Measurements from ENCODE around the gene ERCC1. TPM values are rescaled to one million over a fixed set of nuclear protein-coding genes. Genes with fewer than 3 reads are reported as not detected.

The ERCC1 gene
- polyA plus RNA-seq, 1 of the 3 experiments (the other 2 are of a cell fraction), result 95.3 TPM

DNA sequence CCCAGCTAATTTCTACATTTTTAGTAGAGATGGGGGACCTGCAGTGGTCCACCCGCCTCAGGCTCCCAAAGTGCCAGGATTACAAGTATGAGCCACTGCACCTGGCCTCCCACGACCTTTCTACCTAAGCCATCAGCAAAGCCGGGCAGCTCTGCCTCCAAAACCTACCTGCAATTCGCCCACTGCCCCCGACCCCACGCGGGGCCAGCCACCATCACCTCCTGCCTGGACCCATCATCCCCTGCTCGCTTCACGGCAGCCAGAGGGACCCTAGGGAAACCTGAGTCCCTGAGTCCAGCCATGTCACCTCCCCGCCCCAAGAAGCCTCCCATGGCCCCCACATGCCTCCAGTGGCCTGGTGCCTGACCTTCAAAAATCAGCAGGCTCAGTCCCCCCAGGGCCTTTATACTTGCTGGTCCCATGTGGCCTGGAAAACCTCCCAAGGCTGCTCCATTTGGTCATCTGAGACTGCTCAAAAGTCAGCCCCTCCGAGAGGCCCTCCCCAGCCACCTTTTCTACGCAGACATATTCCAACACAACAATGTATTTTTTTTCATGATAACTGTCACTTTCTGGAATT, 65.4 kb downstream of the ERCC1 start:
- Histone ChIP-seq H3K9ac (no peak overlapping the region), H3K9me3 (no peaks in the 10 kb centered on the region), H3K4me3 (ENCODE audit: low read depth in 2 of 2, low read length in 1 of 2) (no peak overlapping the region), H3K4me1 (ENCODE audit: control insufficient read depth in 1 of 2, insufficient read depth in 2 of 2, low read depth in 1 of 2, low read length in 1 of 2) (no peaks in the 10 kb centered on the region), H4K20me1 (ENCODE audit: insufficient read depth) (no peaks in the 10 kb centered on the region), H3K79me2 (ENCODE audit: insufficient read depth) (no peaks in the 10 kb centered on the region; the same call in 1 of the 2 replicates), H2AFZ (ENCODE audit: low read depth) (no peak overlapping the region), H3F3A (replicated peaks; ENCODE audit: insufficient read depth) (no peaks in the 10 kb centered on the region), H3K27ac (ENCODE audit: low read depth in 2 of 2, low read length in 1 of 2) (no peak overlapping the region), H3K9me2 (no peaks in the 10 kb centered on the region), H3K4me2 (no peak overlapping the region), H3K27me3 (ENCODE audit: insufficient read depth) (no peaks in the 10 kb centered on the region), H3K36me3 (replicated peaks in 1 of 2; ENCODE audit: control insufficient read depth in 1 of 2, insufficient read depth in 2 of 2, low read length in 1 of 2) (peaks cover 14 to 43% of the 10 kb centered on the region in 2 experiments)
- CTCF ChIA-PET, result interaction anchor here (0.6 to 1.3 kb wide), 2 partner anchors 20 to 658 kb away, joined by 3 to 4 read pairs; no protein-coding TSS in a partner anchor
- POLR2A ChIA-PET, result no interaction called here
- TF ChIP-seq NRF1 (IDR thresholded peaks at IDR 0.05; ENCODE audit: low read depth, low read length) (no peak), RXRA (IDR thresholded peaks at IDR 0.05; ENCODE audit: borderline replicate concordance, low read depth) (no peak), IRF3 (IDR thresholded peaks at IDR 0.05; ENCODE audit: low read depth, low read length) (no peak), MXI1 (IDR thresholded peaks at IDR 0.05; ENCODE audit: low read depth, low read length) (no peak), FOXJ3 (CRISPR knock-in tag; IDR thresholded peaks at IDR 0.05) (no peak), RFX5 (IDR thresholded peaks at IDR 0.05; ENCODE audit: low read length) (no peak), JUND (IDR thresholded peaks at IDR 0.05) (no peak), FOSL2 (IDR thresholded peaks at IDR 0.05; ENCODE audit: borderline replicate concordance, low read depth) (no peak), GATA2 (CRISPR knock-in tag; IDR thresholded peaks at IDR 0.05) (no peak), SIN3A (IDR thresholded peaks at IDR 0.05; ENCODE audit: borderline replicate concordance, low read depth, low read length) (no peak), TEAD4 (IDR thresholded peaks at IDR 0.05; ENCODE audit: borderline replicate concordance, insufficient read depth) (no peak), USF2 (IDR thresholded peaks at IDR 0.05; ENCODE audit: borderline replicate concordance, low read depth, low read length) (no peak), TCF12 (IDR thresholded peaks at IDR 0.05) (no peak), YY1 (IDR thresholded peaks at IDR 0.05; ENCODE audit: low read depth) (no peak), ELF1 (IDR thresholded peaks at IDR 0.05) (no peak), RAD21 (IDR thresholded peaks at IDR 0.05; ENCODE audit: low read length) (no peak), RCOR1 (IDR thresholded peaks at IDR 0.05; ENCODE audit: low read length) (no peak)
- TF ChIP-seq, protein P1, sequence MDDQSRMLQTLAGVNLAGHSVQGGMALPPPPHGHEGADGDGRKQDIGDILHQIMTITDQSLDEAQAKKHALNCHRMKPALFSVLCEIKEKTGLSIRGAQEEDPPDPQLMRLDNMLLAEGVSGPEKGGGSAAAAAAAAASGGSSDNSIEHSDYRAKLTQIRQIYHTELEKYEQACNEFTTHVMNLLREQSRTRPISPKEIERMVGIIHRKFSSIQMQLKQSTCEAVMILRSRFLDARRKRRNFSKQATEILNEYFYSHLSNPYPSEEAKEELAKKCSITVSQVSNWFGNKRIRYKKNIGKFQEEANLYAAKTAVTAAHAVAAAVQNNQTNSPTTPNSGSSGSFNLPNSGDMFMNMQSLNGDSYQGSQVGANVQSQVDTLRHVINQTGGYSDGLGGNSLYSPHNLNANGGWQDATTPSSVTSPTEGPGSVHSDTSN (IDR thresholded peaks at IDR 0.05), result no peak
- TF ChIP-seq, protein P2, sequence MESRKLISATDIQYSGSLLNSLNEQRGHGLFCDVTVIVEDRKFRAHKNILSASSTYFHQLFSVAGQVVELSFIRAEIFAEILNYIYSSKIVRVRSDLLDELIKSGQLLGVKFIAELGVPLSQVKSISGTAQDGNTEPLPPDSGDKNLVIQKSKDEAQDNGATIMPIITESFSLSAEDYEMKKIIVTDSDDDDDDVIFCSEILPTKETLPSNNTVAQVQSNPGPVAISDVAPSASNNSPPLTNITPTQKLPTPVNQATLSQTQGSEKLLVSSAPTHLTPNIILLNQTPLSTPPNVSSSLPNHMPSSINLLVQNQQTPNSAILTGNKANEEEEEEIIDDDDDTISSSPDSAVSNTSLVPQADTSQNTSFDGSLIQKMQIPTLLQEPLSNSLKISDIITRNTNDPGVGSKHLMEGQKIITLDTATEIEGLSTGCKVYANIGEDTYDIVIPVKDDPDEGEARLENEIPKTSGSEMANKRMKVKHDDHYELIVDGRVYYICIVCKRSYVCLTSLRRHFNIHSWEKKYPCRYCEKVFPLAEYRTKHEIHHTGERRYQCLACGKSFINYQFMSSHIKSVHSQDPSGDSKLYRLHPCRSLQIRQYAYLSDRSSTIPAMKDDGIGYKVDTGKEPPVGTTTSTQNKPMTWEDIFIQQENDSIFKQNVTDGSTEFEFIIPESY (IDR thresholded peaks at IDR 0.05; ENCODE audit: borderline replicate concordance, low read depth), result no peak
- TF ChIP-seq, protein P3, sequence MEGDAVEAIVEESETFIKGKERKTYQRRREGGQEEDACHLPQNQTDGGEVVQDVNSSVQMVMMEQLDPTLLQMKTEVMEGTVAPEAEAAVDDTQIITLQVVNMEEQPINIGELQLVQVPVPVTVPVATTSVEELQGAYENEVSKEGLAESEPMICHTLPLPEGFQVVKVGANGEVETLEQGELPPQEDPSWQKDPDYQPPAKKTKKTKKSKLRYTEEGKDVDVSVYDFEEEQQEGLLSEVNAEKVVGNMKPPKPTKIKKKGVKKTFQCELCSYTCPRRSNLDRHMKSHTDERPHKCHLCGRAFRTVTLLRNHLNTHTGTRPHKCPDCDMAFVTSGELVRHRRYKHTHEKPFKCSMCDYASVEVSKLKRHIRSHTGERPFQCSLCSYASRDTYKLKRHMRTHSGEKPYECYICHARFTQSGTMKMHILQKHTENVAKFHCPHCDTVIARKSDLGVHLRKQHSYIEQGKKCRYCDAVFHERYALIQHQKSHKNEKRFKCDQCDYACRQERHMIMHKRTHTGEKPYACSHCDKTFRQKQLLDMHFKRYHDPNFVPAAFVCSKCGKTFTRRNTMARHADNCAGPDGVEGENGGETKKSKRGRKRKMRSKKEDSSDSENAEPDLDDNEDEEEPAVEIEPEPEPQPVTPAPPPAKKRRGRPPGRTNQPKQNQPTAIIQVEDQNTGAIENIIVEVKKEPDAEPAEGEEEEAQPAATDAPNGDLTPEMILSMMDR (IDR thresholded peaks at IDR 0.05), result no peak
- no peak for DNase-seq
- WGBS (ENCODE audit: low lambda C conversion rate), result 100% methylated on average over 2 of the region's 12 CpGs

All from SK-N-SH (cell line).